Ishikawa (cell line): ENCODE results near the gene TANC2.

Source experiments
- CEBPB ChIP-seq: IDR thresholded peaks from 2 replicates; pipeline ENCODE4 v1.6.1; 2012
- CREB1 ChIP-seq: IDR thresholded peaks from 2 replicates; pipeline ENCODE4 v1.6.1; 2012; ENCODE audit warnings: low read depth
- EGR1 ChIP-seq: IDR thresholded peaks from 2 replicates; pipeline ENCODE4 v1.6.1; 2012
- EP300 ChIP-seq: IDR thresholded peaks from 2 replicates; pipeline ENCODE4 v1.6.1; 2012; ENCODE audit warnings: borderline replicate concordance
- FOXM1 ChIP-seq: IDR thresholded peaks from 2 replicates; pipeline ENCODE4 v1.6.1; 2012; ENCODE audit warnings: low read depth, borderline replicate concordance
- MAX ChIP-seq: IDR thresholded peaks from 2 replicates; pipeline ENCODE4 v1.6.1; 2012
- NFIC ChIP-seq: IDR thresholded peaks from 2 replicates; pipeline ENCODE4 v1.6.1; 2012
- RAD21 ChIP-seq: IDR thresholded peaks from 2 replicates; pipeline ENCODE4 v1.6.1; 2012; ENCODE audit warnings: low read depth
- TAF1 ChIP-seq: IDR thresholded peaks from 2 replicates; pipeline ENCODE4 v1.6.1; 2012; ENCODE audit warnings: low read depth, mild to moderate bottlenecking
- TCF12 ChIP-seq: IDR thresholded peaks from 2 replicates; pipeline ENCODE4 v1.6.1; 2012; ENCODE audit warnings: low read depth
- TEAD4 ChIP-seq: IDR thresholded peaks from 2 replicates; pipeline ENCODE4 v1.6.1; 2012
- USF1 ChIP-seq: IDR thresholded peaks from 2 replicates; pipeline ENCODE4 v1.6.1; 2012
- YY1 ChIP-seq: IDR thresholded peaks from 2 replicates; pipeline ENCODE4 v1.6.1; 2012; ENCODE audit warnings: low read depth
- ZBTB7A ChIP-seq: IDR thresholded peaks from 2 replicates; pipeline ENCODE4 v1.6.1; 2012; ENCODE audit warnings: low read depth
- TF ChIP-seq, protein P1 (sequence below): IDR thresholded peaks from 2 replicates; pipeline ENCODE4 v1.6.1; 2012; ENCODE audit warnings: low read depth, mild to moderate bottlenecking

TANC2 gene

GRCh38 chr17:62931101-62931500 is 34.9 kb upstream of the TANC2 start:
- TF ChIP-seq TEAD4: no peak
- TF ChIP-seq YY1: no peak
- no peak for TF ChIP-seq TCF12
- no peak for TF ChIP-seq TAF1
- TF ChIP-seq USF1: no peak
- TF ChIP-seq CREB1: no peak
- TF ChIP-seq CEBPB: no peak
- TF ChIP-seq, protein P1, sequence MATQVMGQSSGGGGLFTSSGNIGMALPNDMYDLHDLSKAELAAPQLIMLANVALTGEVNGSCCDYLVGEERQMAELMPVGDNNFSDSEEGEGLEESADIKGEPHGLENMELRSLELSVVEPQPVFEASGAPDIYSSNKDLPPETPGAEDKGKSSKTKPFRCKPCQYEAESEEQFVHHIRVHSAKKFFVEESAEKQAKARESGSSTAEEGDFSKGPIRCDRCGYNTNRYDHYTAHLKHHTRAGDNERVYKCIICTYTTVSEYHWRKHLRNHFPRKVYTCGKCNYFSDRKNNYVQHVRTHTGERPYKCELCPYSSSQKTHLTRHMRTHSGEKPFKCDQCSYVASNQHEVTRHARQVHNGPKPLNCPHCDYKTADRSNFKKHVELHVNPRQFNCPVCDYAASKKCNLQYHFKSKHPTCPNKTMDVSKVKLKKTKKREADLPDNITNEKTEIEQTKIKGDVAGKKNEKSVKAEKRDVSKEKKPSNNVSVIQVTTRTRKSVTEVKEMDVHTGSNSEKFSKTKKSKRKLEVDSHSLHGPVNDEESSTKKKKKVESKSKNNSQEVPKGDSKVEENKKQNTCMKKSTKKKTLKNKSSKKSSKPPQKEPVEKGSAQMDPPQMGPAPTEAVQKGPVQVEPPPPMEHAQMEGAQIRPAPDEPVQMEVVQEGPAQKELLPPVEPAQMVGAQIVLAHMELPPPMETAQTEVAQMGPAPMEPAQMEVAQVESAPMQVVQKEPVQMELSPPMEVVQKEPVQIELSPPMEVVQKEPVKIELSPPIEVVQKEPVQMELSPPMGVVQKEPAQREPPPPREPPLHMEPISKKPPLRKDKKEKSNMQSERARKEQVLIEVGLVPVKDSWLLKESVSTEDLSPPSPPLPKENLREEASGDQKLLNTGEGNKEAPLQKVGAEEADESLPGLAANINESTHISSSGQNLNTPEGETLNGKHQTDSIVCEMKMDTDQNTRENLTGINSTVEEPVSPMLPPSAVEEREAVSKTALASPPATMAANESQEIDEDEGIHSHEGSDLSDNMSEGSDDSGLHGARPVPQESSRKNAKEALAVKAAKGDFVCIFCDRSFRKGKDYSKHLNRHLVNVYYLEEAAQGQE: no peak
- TF ChIP-seq MAX: no peak
- no peak for TF ChIP-seq EGR1
- TF ChIP-seq FOXM1: no peak
- TF ChIP-seq ZBTB7A: no peak
- TF ChIP-seq RAD21: no peak
- no peak for TF ChIP-seq EP300

GRCh38 chr17:62933501-62934385 is 32.3 kb upstream of the TANC2 start:
- TF ChIP-seq MAX (no peak), FOXM1 (no peak), NFIC (no peak), USF1 (no peak), EGR1 (no peak), RAD21 (no peak), ZBTB7A (no peak), TEAD4 (no peak), TCF12 (no peak), EP300 (no peak), YY1 (no peak), CREB1 (no peak), CEBPB (no peak), TAF1 (no peak)
- TF ChIP-seq, protein P1: no peak

DNA sequence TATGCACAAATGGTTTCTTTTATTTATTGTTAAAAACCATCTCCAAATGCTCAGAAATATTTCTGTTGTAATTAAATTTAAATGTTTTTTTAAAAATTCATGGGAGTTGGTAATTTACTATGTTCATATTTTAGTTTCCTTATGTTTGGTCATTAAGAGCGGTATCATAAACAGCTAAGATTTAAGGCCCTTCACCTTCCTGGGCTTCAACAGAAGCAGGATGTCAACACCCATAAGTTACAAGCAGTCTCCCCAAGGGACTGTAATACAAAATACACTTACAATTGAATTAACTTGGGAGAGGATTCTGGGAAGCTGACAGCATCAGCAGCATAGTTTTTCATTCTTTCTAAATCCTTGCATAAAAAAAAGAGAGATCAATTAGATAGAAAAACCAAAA is 30.9 kb upstream of the TANC2 start:
- no peak for TF ChIP-seq TEAD4
- no peak for TF ChIP-seq USF1
- TF ChIP-seq RAD21: no peak
- TF ChIP-seq NFIC: no peak
- no peak for TF ChIP-seq YY1
- no peak for TF ChIP-seq CEBPB
- no peak for TF ChIP-seq ZBTB7A
- no peak for TF ChIP-seq FOXM1

DNA sequence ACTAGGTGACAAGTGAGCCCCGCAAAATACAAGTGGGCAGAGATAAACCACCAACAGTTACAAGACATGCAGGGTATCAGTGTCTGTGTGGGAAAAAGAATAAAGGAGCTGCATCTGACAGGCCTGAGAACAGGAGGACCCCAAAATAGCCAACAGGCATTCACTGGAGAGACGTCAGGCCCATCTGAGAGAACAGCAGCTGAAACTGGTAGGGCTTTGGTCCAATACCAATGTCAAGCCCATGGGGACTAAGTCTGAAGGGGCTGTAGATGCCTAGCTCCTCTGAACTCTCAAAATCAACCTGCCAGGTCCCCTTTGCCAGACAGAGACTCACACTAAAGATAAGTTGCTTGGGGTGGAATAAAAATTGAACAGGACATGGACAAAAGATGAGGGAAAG is 30.5 kb upstream of the TANC2 start:
- TF ChIP-seq USF1: no peak
- no peak for TF ChIP-seq CREB1
- TF ChIP-seq CEBPB: no peak
- TF ChIP-seq EP300: no peak
- no peak for TF ChIP-seq TAF1
- no peak for TF ChIP-seq RAD21
- TF ChIP-seq TEAD4: no peak
- TF ChIP-seq, protein P1: no peak
- TF ChIP-seq MAX: no peak
- no peak for TF ChIP-seq EGR1
- no peak for TF ChIP-seq YY1
- no peak for TF ChIP-seq FOXM1
- TF ChIP-seq TCF12: no peak
- TF ChIP-seq ZBTB7A: no peak
- no peak for TF ChIP-seq NFIC
